Vagina (tissue), 2 donors: ENCODE results near the gene SRXN1.

Source experiments
- CTCF ChIP-seq, 3 experiments: fragments of 450-650 bp in 2 of 3; fragments of 200-600 bp in 1 of 3; sonication (generic) in 1 of 3; IDR thresholded peaks; one replicate each; pipeline ENCODE4 v1.5.1; 2017 to 2019; ENCODE audit warnings: antibody characterized with exemption in 3 of 3, mild to moderate bottlenecking in 2 of 3, moderate library complexity in 2 of 3
- POLR2A ChIP-seq, 2 donors: fragments of 450-650 bp; IDR thresholded peaks; one replicate each; pipeline ENCODE4 v1.6.1; 2017; ENCODE audit warnings: antibody characterized with exemption in 2 of 2, mild to moderate bottlenecking in 2 of 2, moderate library complexity in 2 of 2
- POLR2AphosphoS5 ChIP-seq, 2 donors: sonication (generic); formaldehyde crosslinking; IDR thresholded peaks; one replicate each; pipeline ENCODE4 v1.9.0; 2017; ENCODE audit warnings: antibody characterized with exemption in 2 of 2, mild to moderate bottlenecking in 2 of 2, low read depth in 1 of 2; ENCODE audit not compliant: insufficient read depth in 1 of 2

- TF ChIP-seq POLR2A (IDR thresholded peaks at IDR 0.05) (no peak), CTCF (IDR thresholded peaks at IDR 0.05) (no peak), POLR2AphosphoS5 (IDR thresholded peaks at IDR 0.05; ENCODE audit: insufficient read depth in 1 of 2, low read depth in 1 of 2) (no peak)
Measured at GRCh38 chr20:635028-635892, 17.7 kb downstream of the SRXN1 start.
